Neuron (in vitro differentiated cells): ENCODE measurements around the gene HTRA1.

Source experiments
- H2AFZ ChIP-seq: one replicate; pipeline ENCODE4 v1.6.1; 2013; ENCODE audit warnings: low read depth, mild to moderate bottlenecking, inconsistent platforms, low read length, moderate library complexity
- H3K27me3 ChIP-seq: one replicate; pipeline ENCODE4 v1.6.1; 2013; ENCODE audit warnings: low read length; ENCODE audit not compliant: insufficient read depth
- H3K36me3 ChIP-seq: one replicate; pipeline ENCODE4 v1.6.1; 2013; ENCODE audit warnings: low read length; ENCODE audit not compliant: insufficient read depth
- H3K4me1 ChIP-seq: one replicate; pipeline ENCODE4 v1.6.1; 2013; ENCODE audit warnings: low read length; ENCODE audit not compliant: insufficient read depth
- H3K4me3 ChIP-seq: 2 replicates; pipeline ENCODE4 v1.5.1; 2013; ENCODE audit warnings: mild to moderate bottlenecking, low read length, moderate library complexity
- H3K9me3 ChIP-seq: one replicate; pipeline ENCODE4 v1.6.1; 2013; ENCODE audit warnings: low read length

Gene HTRA1

DNA sequence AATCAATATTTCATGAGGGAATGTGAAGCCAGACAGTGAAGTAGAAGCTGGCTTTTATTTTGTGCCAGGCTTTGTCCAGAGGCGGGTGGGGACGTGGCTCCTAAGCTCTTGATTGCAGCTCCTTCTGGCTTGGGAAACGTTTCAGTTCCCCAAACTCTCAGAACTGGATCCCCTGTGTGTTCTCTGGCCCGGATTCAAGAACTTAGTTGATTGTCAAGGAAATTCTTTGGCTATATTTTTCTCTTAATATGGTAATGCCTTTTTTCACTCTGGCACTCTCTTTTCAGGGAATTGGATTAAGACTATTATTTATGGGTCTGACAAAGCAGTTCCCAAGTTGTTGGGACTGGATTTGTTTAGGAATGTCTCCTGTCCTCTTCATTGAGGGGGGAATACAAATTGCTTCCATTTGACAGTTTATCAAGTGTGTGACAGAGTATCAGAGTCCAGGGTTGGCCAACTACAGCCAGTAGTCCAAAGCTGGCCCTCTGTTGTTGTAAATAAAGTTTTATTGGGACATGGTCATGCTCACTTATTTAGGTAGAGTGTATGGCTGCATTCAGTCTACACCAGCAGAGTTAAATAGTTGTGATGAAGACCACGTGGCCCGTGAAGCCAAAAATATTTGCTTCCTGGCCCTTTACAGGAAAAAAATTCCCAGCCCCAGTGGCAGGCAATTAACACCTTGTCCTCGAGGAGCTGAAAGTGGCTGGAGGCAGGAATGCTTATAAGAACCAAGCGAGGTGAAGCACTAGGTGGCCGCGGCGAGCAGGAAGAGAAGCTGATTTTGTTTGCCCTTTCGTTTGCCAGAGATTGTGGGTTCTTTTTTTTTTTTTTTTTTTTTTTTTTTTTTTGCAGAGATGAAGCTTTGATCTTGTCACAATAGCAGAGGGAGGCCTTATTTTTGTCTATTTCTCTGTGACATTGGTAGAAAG is 34.3 kb downstream of the HTRA1 start:
- Histone ChIP-seq H3K9me3 (peaks cover 2% of the 10 kb centered on the region), H3K4me1 (peaks cover 7% of the 10 kb centered on the region), H3K36me3 (no peaks in the 10 kb centered on the region), H2AFZ (no peak overlapping the region), H3K27me3 (no peaks in the 10 kb centered on the region), H3K4me3 (no peak overlapping the region)

DNA sequence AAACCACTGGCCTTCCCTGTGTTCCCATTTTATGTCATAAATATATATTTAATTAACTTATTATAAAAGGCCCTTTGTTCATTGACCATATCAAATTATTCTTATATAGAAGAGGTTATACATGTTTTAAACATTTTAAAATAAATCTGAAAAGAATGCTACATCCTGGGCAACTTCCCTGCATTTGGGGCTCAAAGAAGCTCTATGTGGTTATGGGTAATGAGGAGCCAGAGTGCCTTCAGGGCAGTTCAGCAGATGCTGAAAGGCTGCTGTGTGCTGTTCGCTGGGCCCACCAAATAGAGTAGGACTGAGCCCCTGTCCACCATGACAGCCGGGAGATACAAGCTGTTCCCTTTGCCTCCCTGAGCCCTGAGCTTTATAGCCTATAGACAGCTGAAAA is 35.9 kb downstream of the HTRA1 start:
- Histone ChIP-seq H3K27me3 (no peaks in the 10 kb centered on the region), H3K36me3 (no peaks in the 10 kb centered on the region), H2AFZ (no peak overlapping the region), H3K4me1 (no peaks in the 10 kb centered on the region), H3K9me3 (peaks cover 2% of the 10 kb centered on the region), H3K4me3 (no peak overlapping the region)

DNA sequence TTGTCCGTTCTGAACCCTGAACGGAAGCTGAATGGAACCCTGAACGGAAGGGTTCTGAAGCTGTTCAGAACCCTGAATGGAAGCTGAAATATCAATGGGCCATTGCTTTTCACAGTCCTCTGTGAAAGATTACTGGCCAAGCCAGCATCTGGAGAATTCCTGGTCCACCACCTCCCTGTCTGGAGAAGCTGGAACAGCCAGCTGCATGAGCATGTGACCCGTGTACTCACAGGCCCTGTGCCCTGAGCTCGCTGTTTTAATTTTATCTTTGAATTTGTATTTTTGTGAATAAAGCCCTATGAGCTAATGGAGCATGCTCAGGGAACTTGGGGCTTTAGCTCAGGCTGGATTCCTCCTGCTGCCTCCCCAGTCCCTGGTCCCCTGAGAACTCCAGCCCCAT is 37.2 kb downstream of the HTRA1 start:
- H3K27me3 ChIP-seq, result no peaks in the 10 kb centered on the region
- no peak overlapping the region for H3K4me3 ChIP-seq
- H3K36me3 ChIP-seq, result no peaks in the 10 kb centered on the region
- peaks cover 2% of the 10 kb centered on the region for H3K9me3 ChIP-seq
- no peaks in the 10 kb centered on the region for H3K4me1 ChIP-seq
- no peak overlapping the region for H2AFZ ChIP-seq

DNA sequence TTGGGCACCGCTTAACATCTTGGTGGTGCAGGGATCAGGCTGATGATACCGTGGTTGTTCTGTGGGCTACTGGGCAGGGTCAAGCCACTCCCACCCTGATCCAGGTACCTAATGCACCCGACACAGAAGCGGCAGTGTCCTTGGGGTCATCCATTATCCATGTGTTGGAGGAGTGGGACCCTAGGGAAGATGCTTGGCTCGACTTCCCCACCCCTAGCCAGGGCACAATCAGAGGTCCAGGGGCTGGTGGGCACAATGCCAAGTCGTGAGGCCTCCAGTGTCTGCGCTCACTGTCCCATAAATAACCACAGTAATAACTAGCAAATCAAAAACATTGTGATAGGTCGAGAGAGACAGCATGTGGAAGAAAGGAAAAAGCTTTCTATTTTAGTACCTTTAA is 37.7 kb downstream of the HTRA1 start:
- Histone ChIP-seq H2AFZ (no peak overlapping the region), H3K27me3 (no peaks in the 10 kb centered on the region), H3K9me3 (peaks cover 2% of the 10 kb centered on the region), H3K4me1 (no peaks in the 10 kb centered on the region), H3K4me3 (no peak overlapping the region), H3K36me3 (no peaks in the 10 kb centered on the region)

DNA sequence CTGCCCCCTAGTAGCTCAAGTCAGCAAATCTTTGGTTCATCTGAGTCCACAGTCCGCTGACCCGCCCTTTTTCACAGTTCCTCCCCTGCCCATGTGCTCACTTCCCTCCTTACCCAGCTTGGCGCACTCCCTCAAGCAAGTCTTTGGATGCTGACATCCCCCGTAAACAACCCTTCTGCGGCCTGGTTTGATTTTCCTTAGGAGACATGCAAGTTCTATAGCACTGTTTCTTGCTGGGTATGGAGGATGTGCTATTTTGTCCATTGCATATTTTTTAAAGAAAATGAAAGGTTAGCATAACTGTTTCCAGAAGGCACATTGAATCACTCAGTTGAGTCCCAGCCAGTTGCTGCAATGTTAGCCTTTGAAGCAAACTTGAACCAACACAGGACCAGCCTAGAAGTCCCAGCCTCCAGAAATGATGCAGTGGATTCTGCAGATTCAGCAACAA is 38.2 kb downstream of the HTRA1 start:
- no peaks in the 10 kb centered on the region for H3K27me3 ChIP-seq
- H3K9me3 ChIP-seq, result peaks cover 2% of the 10 kb centered on the region
- no peak overlapping the region for H3K4me3 ChIP-seq
- no peaks in the 10 kb centered on the region for H3K4me1 ChIP-seq
- H2AFZ ChIP-seq, result no peak overlapping the region
- no peaks in the 10 kb centered on the region for H3K36me3 ChIP-seq

DNA sequence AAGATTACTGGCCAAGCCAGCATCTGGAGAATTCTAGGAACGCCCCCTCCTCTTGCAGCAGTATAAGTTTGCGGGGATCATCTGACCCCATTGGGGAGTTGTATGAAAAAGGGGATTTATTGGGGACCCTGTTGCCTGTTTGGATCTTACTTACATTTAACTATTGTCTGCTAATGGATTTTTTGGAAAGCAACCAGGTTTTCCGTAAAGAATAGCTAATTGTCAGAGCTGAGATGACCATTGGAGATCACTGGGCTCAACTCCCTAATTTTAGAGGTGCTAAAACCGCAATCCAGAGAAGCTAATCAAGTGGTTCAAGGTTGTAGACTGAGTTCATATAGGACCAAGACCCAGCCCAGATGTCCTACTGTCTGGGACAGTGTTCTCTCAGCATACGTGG is 38.8 kb downstream of the HTRA1 start:
- H2AFZ ChIP-seq, result no peak overlapping the region
- H3K36me3 ChIP-seq, result no peaks in the 10 kb centered on the region
- peaks cover 2% of the 10 kb centered on the region for H3K9me3 ChIP-seq
- H3K4me1 ChIP-seq, result no peaks in the 10 kb centered on the region
- no peak overlapping the region for H3K4me3 ChIP-seq
- no peaks in the 10 kb centered on the region for H3K27me3 ChIP-seq

DNA sequence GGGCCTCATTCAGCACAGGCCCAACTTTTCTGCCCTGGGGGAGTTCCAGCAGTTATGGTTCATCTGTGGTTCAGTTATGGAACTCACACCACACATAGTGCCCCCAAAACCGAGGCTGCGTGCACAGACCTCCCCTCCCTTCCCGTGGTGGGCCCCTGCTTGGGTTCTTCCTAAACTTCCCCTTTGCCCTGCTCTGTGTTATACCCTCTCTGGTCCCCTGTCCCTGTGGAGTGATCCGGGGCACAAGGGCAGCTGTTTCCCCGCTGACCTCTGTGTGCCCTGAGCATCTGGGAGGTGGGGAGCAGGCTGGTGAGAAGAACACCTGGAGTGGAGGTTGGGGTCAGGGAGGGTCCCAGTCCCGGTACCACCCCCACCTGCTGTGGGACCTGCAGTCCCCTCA is 39.4 kb downstream of the HTRA1 start:
- H3K36me3 ChIP-seq, result no peaks in the 10 kb centered on the region
- H3K4me1 ChIP-seq, result no peaks in the 10 kb centered on the region
- H2AFZ ChIP-seq, result no peak overlapping the region
- H3K4me3 ChIP-seq, result no peak overlapping the region
- H3K9me3 ChIP-seq, result peaks cover 2% of the 10 kb centered on the region
- H3K27me3 ChIP-seq, result no peaks in the 10 kb centered on the region

DNA sequence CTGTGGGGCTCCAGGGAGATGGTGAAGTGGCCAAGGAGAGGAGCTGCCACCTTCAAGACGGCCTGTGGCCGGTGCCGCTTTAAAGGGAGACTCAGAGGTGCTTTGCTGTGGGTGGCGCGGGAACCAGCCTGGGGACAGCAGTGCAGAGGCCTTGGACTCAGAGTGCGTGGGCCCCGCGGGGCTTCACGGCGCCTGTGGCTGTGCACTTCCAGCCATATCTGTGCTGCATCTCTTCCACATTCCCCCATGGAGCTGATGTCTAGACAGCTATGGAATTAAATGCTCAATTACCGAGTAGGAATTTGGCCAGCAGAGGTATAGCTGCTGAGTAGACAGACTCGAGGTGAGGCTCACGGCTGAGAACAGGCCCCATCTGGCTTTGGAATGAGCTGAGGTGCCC is 41.7 kb downstream of the HTRA1 start:
- no peaks in the 10 kb centered on the region for H3K4me1 ChIP-seq
- no peaks in the 10 kb centered on the region for H3K36me3 ChIP-seq
- no peak overlapping the region for H3K4me3 ChIP-seq
- H2AFZ ChIP-seq, result no peak overlapping the region
- no peaks in the 10 kb centered on the region for H3K9me3 ChIP-seq
- no peaks in the 10 kb centered on the region for H3K27me3 ChIP-seq

DNA sequence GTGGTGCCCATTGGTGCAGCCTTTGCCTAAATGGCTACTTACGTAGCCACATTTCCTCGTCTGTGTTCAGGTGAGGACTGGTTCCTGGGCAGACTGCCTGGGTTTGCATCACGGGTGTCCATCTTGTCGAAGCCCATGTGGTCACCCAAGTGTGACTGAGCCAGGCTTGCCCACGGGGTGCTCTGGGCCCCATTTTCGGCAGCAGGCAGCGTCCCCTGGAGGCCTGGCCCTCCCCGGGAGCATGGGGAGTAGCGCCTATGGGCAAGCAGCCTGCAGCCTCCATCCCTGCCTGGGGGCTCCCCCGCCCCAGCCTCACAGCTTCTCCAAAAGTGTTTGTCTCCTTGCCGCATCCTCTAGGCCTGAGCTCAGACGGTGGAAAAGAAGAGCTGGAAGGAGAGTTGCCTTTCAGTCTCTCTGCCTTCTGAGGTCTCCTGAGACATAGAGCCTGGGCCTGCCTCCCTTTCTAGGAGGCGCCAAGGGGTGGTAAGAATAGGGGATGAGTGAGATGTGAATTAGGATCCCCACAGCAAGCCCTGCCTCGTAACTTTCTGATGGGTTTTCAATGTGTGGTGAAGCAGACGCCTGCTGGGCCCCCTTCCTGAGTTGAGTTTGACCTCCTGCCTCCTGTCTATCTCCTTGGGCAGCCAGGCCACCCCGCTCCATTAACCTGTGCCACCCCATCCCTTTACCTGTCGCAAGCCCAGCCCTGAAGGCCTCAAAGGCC is 42.7 kb downstream of the HTRA1 start:
- H3K4me1 ChIP-seq, result no peaks in the 10 kb centered on the region
- H3K36me3 ChIP-seq, result peaks cover 4% of the 10 kb centered on the region

DNA sequence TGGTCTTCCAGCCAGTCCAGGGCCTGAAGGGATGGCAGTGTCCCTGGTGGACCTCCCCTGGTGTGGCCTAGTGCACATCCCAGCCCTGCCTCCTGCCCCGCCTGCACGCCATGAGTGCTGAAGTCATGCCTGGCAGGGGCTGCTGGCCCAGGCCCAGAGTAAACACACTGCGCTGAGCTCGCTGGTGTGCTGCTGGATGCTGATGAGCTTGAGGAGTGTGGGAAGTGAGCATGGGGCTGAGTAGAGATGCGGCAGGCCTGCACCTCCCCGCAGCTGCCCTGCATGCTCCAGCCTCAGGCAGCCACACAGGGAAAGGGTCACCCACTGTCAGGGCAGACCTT is 43.2 kb downstream of the HTRA1 start:
- H2AFZ ChIP-seq, result no peak overlapping the region
- no peaks in the 10 kb centered on the region for H3K4me1 ChIP-seq
- peaks cover 7% of the 10 kb centered on the region for H3K36me3 ChIP-seq
- no peaks in the 10 kb centered on the region for H3K27me3 ChIP-seq
- no peak overlapping the region for H3K4me3 ChIP-seq
- no peaks in the 10 kb centered on the region for H3K9me3 ChIP-seq

More for the DNA sequence above, 42.7 kb downstream of the HTRA1 start:
- Histone ChIP-seq H3K9me3 (no peaks in the 10 kb centered on the region), H3K27me3 (no peaks in the 10 kb centered on the region), H3K4me3 (no peak overlapping the region), H2AFZ (no peak overlapping the region)

DNA sequence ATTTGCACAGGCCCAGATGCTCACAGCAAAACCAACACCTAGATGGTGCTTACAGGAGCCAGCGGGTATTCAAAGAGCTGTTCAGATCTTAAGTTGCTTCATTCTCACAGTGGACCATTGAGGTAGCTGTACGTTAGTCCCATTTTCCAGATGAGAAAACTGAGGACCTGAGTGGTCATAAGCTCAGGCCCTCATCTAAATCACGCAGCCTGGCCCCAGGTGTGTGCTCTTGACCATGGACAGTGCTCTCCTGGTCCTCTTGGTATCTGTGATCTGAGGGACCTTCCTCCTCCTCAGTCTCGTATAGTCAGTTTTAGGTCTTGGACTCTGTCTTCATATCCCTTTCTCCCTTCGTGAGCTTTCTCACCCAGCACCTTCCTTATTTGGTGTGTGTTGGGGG is 43.7 kb downstream of the HTRA1 start:
- H2AFZ ChIP-seq, result no peak overlapping the region
- peaks cover 8% of the 10 kb centered on the region for H3K36me3 ChIP-seq
- H3K9me3 ChIP-seq, result no peaks in the 10 kb centered on the region
- H3K4me1 ChIP-seq, result no peaks in the 10 kb centered on the region
- no peaks in the 10 kb centered on the region for H3K27me3 ChIP-seq
- H3K4me3 ChIP-seq, result no peak overlapping the region

DNA sequence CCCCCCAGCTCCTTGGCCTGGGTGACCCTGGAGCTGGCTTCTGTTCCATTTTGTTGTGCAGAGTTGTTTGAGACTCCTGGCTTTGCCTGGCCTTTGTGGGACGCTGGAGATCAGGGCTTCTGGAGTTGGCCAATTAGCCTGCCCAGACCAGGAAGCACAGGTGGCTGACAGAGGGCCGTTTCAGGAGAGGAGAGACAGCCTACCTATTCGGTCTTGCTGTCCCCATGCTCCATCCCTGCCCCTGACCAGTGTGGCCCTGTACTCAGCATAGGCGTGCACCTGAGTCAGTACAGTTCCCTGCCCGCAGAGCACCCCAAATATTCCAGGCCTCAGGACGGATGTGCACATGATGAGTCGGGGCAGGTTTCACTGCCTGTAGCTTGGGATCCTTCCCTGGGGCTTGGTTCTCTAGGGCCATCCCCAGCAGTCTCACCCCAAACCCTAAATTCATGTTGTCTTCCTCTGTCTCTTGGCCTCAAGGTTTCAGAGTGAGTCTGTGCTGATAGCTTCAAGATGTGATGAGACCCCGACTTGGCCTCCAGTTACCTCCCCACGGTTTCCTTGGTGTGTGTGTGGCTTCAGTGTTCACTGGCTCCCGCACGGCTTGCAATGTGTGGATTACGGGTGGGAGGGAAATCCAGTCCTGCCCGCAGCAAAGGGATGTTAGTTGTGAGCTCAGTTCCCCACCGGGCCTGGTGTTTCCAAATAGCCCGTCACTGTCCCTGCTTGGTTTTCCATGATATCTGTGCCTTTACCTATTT is 44.7 kb downstream of the HTRA1 start:
- H3K4me3 ChIP-seq, result no peak overlapping the region
- no peaks in the 10 kb centered on the region for H3K4me1 ChIP-seq
- H2AFZ ChIP-seq, result no peak overlapping the region
- no peaks in the 10 kb centered on the region for H3K9me3 ChIP-seq
- H3K36me3 ChIP-seq, result peaks cover 10% of the 10 kb centered on the region
- H3K27me3 ChIP-seq, result no peaks in the 10 kb centered on the region

DNA sequence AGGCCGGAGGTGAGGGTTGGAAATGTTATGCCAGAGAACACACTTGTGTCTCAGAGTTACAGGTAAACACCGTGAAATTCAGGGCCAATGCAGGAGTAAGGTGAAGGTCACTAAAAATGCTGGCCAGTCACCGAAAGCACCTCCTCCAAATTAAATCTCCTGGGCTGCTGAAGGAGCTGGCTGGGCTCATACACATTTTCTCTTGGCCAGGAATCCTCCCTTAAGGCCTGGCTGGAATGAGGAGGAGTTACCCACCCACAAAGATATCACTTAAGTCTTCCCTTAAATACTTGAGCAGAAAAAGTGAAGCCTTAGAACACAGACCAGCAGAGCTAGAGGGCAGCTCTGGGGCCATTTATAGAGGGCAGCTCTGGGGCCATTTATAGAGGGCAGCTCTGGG is 46.3 kb downstream of the HTRA1 start:
- Histone ChIP-seq H3K9me3 (no peaks in the 10 kb centered on the region), H3K4me1 (no peaks in the 10 kb centered on the region), H3K36me3 (peaks cover 14% of the 10 kb centered on the region), H3K27me3 (no peaks in the 10 kb centered on the region), H2AFZ (no peak overlapping the region), H3K4me3 (no peak overlapping the region)
